HG03196 (cell line): ENCODE measurements around the gene CAMK1.

ENCODE experiments used
- ATAC-seq: cut with Tn5 transposase; IDR thresholded peaks from one replicate; pipeline ENCODE4 v1.9.1; 2021; ENCODE audit not compliant: unreplicated experiment

CAMK1 gene

DNA sequence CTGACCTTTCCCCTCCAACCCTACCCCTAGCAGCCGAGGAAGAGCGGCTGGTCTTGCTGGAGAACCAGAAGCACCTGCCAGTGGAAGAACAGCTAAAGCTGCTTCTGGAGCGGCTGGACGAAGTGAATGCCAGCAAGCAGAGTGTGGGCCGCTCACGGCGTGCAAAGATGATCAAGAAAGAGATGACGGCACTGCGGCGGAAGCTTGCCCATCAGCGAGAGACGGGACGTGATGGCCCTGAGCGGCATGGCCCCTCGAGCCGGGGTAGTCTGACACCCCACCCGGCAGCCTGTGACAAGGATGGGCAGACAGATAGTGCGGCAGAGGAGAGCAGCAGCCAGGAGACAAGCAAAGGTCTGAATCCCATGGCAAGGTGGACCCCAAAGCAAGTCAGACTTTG, 26.2 kb downstream of the CAMK1 start:
- ATAC-seq: no peak

DNA sequence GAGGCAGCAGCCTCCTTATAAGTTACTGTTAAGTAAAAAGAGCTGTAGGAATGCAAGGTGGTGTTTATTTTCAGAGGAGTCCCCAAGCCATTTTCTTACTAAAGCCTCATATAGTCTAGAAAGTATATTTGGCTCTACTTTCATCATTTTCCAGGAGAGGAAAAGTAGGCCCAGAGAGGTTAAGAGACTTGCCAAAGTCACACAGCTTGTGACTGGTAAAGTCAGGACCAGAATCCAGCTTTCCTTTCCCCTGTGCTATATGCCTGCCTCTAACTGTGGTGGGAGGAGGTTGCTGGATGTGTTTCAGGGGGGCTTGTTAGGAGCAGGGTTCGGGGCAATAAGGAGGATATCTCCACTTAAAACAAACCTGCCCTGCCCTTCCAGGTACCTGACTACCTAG, 27.2 kb downstream of the CAMK1 start:
- ATAC-seq: no peak

DNA sequence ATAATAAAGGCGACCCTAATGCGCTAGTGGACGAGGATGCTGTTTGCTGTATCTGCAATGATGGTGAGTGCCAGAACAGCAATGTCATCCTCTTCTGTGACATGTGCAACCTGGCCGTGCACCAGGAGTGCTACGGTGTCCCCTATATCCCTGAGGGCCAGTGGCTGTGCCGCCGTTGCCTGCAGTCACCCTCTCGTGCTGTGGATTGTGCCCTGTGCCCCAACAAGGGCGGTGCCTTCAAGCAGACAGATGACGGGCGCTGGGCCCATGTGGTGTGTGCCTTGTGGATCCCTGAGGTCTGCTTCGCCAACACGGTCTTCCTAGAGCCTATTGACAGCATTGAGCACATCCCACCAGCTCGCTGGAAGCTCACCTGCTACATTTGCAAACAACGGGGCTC, 30.6 kb downstream of the CAMK1 start:
- ATAC-seq: no peak

DNA sequence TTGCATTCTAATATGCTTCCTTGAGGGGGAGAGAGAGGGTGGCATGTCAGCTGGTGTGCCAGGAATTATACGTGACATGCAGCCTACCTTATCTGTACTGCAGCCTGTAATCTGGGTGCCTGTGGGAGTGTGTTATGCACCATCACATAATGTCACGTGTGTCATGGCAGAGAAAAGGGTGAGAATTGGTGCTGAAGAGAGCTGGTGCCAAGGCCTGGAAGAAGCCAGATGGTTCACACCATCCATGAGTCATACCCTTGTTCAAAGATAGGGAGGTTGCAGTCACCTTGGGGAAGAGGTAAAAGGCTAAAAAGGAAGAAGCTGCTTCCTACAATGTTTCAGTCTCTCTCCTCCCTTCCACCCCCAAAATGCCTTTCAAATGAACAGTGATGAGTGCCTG, 32.9 kb downstream of the CAMK1 start:
- ATAC-seq: no peak

DNA sequence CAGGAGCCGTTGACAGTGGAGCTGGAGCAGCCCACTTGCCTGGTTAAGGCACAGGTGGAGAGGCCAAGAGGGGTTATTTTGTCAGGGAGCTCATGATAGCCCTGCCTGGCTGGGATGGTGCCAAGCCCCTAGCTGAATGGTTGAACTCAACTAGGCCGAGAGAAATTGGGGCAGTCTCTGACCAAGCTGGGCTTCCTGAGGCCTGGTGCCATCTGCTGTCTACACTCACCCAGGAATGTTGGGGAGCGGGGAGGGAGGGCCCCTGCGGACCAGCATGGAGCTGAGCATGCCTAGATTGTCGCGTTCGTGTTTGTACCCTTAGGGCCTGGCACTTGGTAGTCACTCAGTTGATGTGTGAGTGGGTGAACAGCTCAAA, 37.0 kb downstream of the CAMK1 start:
- ATAC-seq: no peak

DNA sequence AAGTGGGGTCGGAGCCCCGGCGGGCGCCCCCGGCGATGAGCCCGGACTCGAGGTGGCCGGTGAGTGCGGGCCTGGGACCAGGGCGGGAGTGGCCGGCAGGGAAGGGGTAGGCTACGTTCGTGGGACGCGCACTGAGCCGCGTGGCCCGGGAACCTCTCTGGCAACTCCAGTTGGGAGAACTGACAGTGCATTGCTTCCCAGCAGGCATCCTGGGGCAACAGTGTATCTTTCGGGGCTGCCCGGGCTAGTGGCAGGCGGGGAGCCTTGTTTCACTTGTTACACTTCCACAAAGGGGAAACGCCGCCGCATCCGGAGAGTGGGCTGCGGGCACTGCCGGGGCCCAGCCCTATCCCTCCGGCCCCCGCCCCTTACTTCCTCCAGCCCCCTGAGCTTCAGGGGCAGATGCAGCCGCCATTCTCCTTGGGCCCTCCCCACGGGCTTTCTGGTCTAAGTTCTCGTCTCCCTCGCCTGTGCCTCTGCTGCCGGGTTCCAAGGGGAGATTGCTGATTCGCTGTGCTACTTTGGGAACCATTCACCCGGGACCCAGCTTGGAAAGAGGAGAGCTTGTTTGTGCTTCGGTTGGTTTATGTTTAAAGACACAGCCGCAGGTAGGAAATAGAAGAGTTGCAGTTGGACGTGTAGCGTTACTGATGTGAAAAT, 37.5 kb downstream of the CAMK1 start:
- peak; percentile 10 for ATAC-seq

DNA sequence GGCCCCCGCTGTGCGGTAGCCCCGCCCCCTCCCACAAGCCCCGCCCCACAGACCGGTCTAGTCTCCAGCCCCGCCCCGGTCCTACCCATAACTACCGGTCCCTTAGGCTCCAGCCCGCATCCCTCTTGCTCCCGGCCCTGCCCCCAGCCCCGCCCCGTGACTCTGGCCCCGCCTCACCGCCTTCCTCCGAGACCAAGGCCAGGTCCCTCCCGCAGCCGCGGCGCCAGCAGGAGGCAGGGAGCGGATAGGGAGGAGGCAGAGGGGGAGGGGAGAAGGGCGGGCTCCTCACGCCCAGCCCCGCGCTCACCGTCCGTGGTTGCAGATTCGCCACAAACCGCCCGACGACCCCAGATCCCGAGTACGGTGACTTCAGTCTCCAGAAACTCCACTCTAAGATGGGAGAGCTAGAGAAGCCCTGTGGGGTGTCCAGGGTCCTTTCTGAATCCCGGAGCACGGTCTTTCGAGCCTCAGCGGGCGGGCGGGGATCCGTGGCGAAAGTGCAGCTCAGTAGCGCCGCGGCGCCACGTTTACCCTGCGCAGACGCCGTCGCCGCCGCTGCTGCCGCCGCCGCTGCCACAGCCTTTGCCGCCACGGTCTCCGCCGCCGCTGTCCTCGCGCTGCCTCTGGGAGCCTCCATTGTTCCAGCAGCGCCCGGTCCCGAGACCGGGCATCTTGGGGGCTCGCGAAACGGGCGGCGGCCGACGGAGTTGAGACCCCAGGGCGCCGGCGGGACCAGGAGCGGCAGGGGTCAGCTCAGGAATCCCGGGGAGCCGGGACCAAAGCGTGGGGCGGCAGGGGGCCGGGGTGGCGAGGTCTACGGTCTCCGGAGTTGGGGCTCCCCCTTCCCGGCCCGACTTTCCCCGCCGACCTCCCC, 38.3 kb downstream of the CAMK1 start, which contains the start of gene BRPF1:
Gene BRPF1, plus strand, starts transcription at position 530 of the 874 bp plus-strand sequence. CDS start 2,406 bp downstream, outside the sequence.
- peak; percentile 91 for ATAC-seq

DNA sequence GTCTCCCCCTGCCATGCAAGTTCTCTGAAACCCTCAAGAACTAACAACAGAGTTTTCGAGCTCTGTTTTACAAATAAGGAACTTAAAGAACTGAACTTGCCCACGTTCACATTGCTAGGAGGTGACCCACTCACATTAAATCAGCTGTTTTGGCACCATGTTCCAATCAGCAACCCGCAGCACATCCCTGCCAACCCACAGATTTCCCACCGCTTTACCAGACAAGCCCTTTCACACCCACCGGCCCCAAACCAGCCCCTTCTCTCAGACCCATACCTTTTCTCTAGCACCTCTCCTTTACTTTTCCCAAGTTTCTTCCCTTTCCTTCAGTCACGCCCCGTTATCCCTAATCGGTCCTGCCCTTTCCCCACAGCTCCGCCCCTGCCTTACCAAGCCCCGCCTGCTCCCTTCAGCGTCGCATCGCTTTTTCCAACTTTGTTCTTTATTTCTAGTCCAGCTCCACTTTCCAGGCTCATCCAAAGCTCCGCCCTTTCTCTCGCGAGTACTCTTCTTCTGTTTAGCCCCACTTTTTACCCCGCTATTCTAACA, 39.0 kb downstream of the CAMK1 start:
- ATAC-seq: peak; percentile 33

DNA sequence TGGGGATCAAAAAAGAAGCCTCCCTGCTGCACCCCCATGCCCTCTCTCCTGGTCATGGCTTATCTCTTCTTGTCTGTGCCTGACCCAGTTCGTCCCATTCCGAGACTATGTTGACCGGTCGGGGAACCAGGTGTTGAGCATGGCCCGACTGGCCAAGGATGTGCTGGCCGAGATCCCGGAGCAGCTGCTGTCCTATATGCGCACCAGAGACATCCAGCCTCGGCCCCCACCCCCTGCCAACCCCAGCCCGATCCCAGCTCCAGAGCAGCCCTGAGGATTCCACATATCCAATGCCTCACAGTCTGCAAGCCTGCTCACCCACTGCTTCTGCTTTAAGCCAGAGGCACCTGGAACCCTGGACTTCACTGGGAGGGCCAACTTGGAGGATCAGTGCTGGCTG, 40.3 kb downstream of the CAMK1 start:
- no peak for ATAC-seq

DNA sequence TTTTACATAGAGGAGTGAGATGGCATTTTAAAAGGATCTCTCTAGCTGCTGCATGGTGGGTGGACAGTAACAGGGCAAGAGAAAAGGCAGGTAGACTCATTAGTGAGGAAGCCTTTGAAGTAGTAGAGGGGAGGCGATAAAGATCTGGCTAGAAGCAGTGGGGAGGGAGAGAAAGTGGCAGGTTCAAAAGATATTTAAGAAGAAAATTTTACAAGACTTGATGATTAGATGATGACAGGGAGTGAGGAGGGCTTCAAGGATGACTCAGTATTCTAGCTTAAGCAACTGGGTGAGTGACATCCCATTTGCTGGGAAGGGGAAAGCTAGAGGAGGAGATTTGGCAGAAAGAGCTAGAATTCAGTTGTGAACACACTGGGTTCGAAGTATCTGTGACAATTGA, 42.0 kb downstream of the CAMK1 start:
- no peak for ATAC-seq

DNA sequence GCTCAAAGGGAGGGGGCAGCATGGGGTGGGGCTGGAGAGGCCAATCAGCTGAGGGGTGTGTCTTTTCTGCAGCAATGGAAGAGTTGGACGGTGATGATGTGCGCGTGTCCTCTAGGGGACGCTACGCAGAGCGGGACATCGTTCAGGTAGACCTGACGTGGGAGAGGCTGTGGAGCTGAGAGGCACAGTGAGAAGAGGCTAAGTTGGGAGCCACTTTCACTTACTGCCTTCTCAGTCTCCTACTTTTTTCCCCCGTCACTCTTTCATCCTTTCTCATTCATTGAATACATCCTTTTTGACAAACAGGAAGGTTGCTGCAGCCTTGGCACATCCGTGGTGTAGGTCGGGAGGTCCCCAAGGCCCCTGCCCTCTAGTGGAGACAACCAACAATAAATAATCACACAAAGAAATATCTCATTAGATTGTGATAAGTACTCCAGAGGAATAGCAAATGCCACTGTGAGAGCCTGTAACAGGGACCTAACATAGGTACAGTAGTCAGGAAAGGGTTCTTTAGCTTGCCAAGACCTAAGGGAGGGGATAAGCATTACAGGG, 42.6 kb downstream of the CAMK1 start:
- no peak for ATAC-seq

DNA sequence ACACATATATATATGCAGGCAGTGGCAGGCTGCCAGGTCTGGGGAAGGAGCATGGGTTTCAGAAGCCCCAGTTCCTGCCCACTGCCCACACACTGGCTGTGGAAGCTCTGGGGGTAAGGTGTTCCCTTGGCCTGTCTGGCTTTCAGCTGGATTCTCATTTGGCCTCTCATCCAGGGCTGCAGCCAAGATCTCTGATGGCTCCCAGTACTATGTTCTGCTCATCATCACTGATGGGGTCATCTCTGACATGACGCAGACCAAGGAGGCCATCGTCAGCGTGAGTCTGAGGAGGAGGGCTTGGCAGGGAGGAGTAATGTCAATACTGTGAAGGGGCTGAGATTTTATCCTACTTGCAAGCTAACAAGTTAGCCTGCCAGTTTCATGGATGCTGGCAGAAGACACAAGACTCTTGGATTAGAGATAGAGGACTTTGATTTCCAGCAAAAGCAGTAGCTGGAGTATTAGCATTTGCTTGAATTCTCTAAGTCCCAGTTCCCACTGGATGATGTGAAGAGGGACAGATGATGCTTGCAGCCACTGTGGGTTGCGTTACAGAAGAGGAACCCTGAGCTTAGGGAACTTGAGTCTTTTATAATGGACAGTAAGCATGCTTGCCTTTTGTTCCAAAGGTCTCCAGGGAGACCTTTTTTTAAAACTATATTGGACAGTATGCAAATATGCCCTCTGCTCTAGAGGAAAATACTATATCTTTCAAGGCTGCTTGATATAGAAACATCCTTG, 43.8 kb downstream of the CAMK1 start:
- no peak for ATAC-seq

DNA sequence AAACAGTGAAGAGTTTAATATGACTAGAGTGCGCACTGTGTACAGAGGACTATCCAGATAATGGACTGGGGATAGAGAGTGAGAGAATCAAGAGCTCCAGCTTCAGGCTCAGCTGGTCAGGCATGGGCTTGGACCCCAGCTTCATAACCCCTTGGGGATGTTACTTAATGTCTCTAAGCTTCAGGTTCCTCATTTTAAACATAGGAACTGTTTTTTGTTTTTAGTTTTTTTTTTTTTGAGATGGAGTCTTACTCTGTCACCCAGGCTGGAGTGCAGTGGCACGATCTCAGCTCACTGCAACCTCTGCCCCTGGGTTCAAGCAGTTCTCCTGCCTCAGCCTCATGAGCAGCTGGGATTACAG, 48.1 kb downstream of the CAMK1 start:
- ATAC-seq: no peak

DNA sequence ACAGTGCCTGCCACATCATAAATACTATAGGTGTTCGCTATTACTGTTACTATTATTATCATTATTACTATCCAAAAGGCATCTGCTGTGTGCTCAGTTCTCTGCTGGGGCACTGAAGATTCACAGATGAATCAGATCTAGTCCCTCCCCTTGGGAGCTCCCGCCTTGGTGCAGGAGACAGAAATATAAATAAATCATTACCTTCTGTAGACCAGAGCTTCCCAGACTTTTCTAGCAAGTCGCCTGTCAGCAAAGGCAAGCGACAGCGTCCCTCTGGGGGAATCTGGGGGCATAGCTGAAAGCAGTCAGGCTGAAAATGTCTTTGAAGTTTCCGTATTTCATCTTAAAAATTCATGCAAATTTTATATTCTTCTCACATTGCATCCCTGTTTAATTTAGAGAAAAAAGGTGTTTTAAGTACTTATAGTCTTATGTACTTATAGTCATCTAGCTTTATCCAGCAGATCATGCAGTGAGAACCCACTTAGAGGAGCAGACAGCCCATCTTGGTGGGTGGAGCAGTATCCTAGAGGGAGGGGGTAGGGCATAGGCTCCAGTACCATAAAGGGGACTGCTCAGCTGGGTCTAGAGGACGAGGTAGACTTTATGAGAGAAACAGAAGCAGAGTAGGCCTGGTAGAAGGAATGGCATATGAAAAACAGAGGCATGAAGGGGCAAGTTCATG, 48.6 kb downstream of the CAMK1 start:
- no peak for ATAC-seq

DNA sequence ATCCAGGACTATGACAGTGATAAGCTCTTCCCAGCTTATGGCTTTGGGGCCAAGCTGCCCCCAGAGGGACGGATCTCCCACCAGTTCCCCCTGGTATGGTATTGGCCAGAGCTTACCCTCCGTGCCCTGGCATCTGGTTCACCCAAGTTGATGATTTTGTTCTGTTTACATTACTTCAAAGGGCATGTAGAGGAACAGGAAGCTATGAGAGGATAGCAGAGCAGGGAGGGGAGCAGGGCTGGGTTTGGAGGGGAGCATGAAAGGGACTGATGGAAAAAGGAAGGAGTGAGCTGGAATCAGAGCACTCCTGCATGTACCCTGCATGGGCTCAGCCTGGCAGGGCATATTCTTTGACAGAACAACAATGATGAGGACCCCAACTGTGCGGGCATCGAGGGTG, 51.6 kb downstream of the CAMK1 start:
- ATAC-seq: no peak

DNA sequence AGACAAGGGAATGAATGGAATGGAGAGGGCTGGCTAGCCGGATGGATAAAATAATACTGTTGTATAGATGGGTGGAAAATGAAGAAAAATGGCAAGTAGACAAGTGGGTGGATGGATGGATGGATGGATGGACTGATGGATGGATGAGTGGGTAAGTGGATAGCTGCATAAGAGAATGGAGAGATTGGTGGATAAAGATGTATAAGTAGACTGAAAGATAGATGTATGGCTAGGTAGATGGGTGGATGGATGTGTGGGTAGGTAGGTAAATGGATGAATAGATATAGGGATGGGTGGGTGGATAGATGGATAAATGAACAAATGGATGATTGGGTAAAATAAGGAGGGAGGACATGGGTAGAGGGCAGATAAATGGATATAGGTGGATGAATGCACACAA, 52.2 kb downstream of the CAMK1 start:
- no peak for ATAC-seq

DNA sequence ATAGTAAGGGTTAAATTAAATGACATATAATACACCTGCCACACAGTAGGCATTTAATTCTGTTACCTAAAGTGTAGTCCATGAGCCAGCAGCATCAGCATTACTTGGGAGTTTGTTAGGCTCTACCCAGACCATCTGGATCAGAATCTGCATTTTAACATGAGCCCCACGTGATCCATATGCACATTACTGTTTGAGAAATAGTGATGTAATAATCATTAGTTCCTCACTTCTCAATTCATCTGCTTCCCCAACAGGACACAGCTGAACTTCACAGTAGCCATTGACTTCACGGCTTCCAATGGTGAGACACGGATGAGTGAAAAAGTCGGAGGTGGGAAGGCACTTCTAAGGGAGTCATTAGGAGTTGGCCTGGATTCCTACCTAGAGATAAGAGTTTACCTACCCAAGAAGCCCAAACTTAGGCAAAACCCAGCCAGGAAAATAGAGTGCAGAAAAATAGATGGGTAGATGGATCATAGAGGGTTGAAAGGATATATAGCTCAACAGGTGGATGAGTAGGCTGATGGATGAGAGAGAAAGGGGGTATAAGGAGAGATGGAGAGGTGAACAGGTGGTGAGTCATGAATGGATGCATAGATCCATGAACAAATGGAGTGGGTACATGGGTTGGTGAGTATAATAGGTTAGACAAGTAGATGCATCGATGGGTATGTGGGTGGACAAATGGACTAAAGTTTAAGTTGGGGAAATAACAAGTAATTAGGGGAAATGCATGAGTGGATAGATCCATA, 52.8 kb downstream of the CAMK1 start:
- no peak for ATAC-seq

DNA sequence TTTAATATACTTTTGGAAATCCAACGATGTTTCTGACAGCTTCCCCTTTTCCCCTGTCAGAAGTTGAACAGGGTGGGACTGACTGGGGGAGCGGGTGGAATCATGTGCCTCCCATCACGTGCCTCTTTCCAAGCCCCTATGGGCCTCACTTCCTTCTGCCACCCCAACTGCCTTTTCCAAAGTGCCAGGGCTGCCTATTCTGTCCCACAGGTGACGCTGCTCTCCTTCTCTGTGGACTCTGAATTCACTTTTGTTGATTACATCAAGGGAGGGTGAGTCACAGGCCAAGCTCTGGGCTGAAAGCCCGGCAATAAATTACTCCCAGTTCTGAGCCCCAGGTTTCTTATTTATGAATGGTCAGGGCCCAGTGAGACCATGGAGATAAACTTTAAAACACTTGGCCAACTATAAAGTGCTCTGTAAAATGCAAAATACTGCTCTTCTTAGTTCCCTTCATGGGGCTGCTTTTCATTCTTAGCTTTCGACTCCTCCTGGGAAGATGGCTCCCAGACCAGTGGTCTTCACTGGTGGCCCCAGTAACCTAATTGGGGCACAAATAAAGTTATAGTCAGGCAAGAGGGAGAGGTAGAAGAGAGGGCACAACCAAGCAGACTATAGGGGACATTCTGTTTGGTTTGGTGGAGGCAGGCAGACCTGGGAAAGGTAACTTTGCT, 53.8 kb downstream of the CAMK1 start:
- ATAC-seq: no peak

DNA sequence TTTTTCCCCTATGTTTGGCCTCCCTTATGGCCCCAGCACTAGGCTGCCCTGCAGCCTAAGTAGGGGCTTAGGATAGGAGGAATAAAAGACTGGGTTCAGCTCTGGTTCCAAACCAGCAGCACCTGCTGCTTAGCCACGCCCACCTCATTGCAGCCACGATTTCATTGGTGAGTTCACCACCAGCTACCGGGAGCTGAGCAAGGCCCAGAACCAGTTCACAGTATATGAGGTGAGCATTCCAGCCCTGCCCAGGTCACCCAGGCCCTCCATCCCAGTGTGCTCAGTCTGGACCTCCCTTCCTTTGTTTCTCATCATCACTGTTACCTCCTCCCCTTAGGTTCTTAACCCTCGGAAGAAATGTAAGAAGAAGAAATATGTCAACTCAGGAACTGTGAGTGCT, 54.6 kb downstream of the CAMK1 start:
- no peak for ATAC-seq
